ENCODE results near the gene CTDSPL2. TPM values are rescaled to one million over a fixed set of nuclear protein-coding genes. Genes with fewer than 3 reads are reported as not detected.

CTDSPL2 gene
- total and polyA plus RNA-seq, 2 donors (not counting 3 experiments of a cell fraction or from before 2014, with no cell fraction given), result 12.2 to 55.1 TPM

DNA sequence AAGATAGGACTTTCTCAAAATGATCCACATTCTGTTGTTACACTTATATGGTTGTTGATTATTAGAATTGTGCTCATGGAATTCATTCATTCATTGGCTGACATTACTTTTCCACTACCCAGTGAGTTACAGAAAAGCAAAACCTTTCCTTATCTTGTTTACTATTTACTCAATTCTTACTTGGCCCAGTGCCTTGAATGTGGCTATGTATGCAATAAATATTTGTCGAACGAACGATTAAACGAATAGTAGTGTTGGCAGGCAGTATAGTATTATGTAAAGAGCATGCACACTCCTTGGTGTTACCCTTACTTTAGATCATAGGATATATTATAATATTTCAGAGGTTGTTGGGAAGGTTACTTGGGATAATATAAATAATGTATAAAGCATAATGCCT lies 31.0 kb downstream of the CTDSPL2 start:
- CTCF ChIA-PET, result interaction anchor here (0.9 kb wide), 1 partner anchor 31 kb away, joined by 3 read pairs; the partner anchor contains the start of gene CTDSPL2
- no peak for DNase-seq (ENCODE audit: low read depth, low spot score)
- Histone ChIP-seq H3K4me3 (replicated peaks in 1 of 3; ENCODE audit: insufficient read depth in 1 of 3, low read depth in 1 of 3, low read length in 3 of 3) (no peak overlapping the region), H3K4me2 (ENCODE audit: insufficient read depth, low read length) (no peak overlapping the region), H3K9me3 (replicated peaks; ENCODE audit: control insufficient read depth, insufficient read depth, low read length) (no peaks in the 10 kb centered on the region), H3K27me3 (ENCODE audit: control insufficient read depth in 2 of 2, insufficient read depth in 2 of 2, low read length in 2 of 2) (no peaks in the 10 kb centered on the region), H3K36me3 (ENCODE audit: control insufficient read depth in 2 of 2, extremely low read depth in 1 of 2, insufficient read depth in 2 of 2, low read length in 2 of 2) (peaks cover 0 to 2% of the 10 kb centered on the region in 2 experiments), H3K9me1 (replicated peaks; ENCODE audit: control insufficient read depth, extremely low read depth, insufficient read depth, low read length) (no peaks in the 10 kb centered on the region), H3K27ac (ENCODE audit: insufficient read depth, low read depth, low read length) (no peak overlapping the region), H3K9ac (replicated peaks; ENCODE audit: extremely low read depth, insufficient read depth, low read length) (no peak overlapping the region), H2AFZ (ENCODE audit: low read depth, low read length) (no peak overlapping the region), H3K79me2 (ENCODE audit: control insufficient read depth, insufficient read depth, low read length) (peaks cover 36% of the 10 kb centered on the region), H4K20me1 (replicated peaks; ENCODE audit: control insufficient read depth, extremely low read depth, insufficient read depth, low read length) (no peaks in the 10 kb centered on the region), H3K4me1 (ENCODE audit: control insufficient read depth, extremely low read depth, insufficient read depth, low read length) (no peaks in the 10 kb centered on the region)
- TF ChIP-seq POLR2A (IDR thresholded peaks at IDR 0.05; ENCODE audit: low read depth, low read length) (no peak), GATA2 (IDR thresholded peaks at IDR 0.05; ENCODE audit: insufficient read depth, insufficient read length, low read depth, low read length) (no peak), MYC (IDR thresholded peaks at IDR 0.05; ENCODE audit: low read depth, low read length) (no peak), POLR2AphosphoS5 (IDR thresholded peaks at IDR 0.05; ENCODE audit: insufficient read depth, low read depth, low read length) (no peak), JUN (IDR thresholded peaks at IDR 0.05; ENCODE audit: borderline replicate concordance, insufficient read depth, insufficient read length, low read depth) (no peak), FOS (IDR thresholded peaks at IDR 0.05; ENCODE audit: borderline replicate concordance, insufficient read depth, low read length) (no peak), EZH2 (IDR thresholded peaks at IDR 0.05; ENCODE audit: borderline replicate concordance, low read depth, low read length, severe bottlenecking) (no peak)
- TF ChIP-seq, protein P1, sequence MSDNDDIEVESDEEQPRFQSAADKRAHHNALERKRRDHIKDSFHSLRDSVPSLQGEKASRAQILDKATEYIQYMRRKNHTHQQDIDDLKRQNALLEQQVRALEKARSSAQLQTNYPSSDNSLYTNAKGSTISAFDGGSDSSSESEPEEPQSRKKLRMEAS (IDR thresholded peaks at IDR 0.05; ENCODE audit: insufficient read depth, insufficient read length), result no peak
- TF ChIP-seq, protein P2, sequence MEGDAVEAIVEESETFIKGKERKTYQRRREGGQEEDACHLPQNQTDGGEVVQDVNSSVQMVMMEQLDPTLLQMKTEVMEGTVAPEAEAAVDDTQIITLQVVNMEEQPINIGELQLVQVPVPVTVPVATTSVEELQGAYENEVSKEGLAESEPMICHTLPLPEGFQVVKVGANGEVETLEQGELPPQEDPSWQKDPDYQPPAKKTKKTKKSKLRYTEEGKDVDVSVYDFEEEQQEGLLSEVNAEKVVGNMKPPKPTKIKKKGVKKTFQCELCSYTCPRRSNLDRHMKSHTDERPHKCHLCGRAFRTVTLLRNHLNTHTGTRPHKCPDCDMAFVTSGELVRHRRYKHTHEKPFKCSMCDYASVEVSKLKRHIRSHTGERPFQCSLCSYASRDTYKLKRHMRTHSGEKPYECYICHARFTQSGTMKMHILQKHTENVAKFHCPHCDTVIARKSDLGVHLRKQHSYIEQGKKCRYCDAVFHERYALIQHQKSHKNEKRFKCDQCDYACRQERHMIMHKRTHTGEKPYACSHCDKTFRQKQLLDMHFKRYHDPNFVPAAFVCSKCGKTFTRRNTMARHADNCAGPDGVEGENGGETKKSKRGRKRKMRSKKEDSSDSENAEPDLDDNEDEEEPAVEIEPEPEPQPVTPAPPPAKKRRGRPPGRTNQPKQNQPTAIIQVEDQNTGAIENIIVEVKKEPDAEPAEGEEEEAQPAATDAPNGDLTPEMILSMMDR (IDR thresholded peaks at IDR 0.05; ENCODE audit: extremely low read depth in 1 of 2, insufficient read depth in 1 of 2, low read depth in 1 of 2, low read length in 2 of 2), result no peak
- POLR2A ChIA-PET, result no interaction called here
- no TSS peak for BruUV-seq (replicated peaks)
- intact Hi-C loops (cut with micrococcal nuclease) (no loop called here), dilution Hi-C loops (cut with MboI; ENCODE audit: extremely low pct_ligation_motif_present, low sequenced_read_pairs) (no loop called here)
- FAIRE-seq, result no peak
